ENCODE measurements around the gene CD3G. TPM values are rescaled to one million over a fixed set of nuclear protein-coding genes. Genes with fewer than 3 reads are reported as not detected.

The CD3G gene
- polyA plus RNA-seq = 1 to 10 TPM in 3 of 4 donors, under 1 TPM in 1; 0.45 to 7.3 (median 1.4) TPM
- long read RNA-seq, donor 1 = 0 reads
- long read RNA-seq, donor 2 = 0 reads
- long read RNA-seq, donor 3, partial matches to known transcripts = 0 of 1 reads
- long read RNA-seq, donor 3, other reads (novel, unspliced or antisense) = 0 of 1 reads
- long read RNA-seq, donor 4 = 0 reads
- long read RNA-seq, donor 5 = 0 reads
- long read RNA-seq, donor 6 = 0 reads
- long read RNA-seq, donor 7 = 0 reads
- long read RNA-seq, donor 8 = 0 reads
- long read RNA-seq, donor 9 = 0 reads
- long read RNA-seq, donor 10 = 0 reads

- Histone ChIP-seq H3K4me1 (ENCODE audit: control insufficient read depth in 3 of 3, insufficient read depth in 2 of 3, low read depth in 1 of 3, low read length in 2 of 3) (peaks cover 0 to under 1% (median 0%) of the 10 kb centered on the region in 3 donors), H3K27ac (ENCODE audit: low read depth in 1 of 3, low read length in 2 of 3) (peak within 1 kb of the TSS in 2 of 3 donors; percentile 35 to 56), H3K36me3 (ENCODE audit: control insufficient read depth in 3 of 3, insufficient read depth in 2 of 3, low read depth in 1 of 3, low read length in 3 of 3) (no peaks in the 10 kb centered on the region), H3K4me3 (ENCODE audit: low read depth in 1 of 3, low read length in 3 of 3) (peak within 1 kb of the TSS in 1 of 3 donors; percentile 32), H3K27me3 (ENCODE audit: control insufficient read depth in 3 of 3, insufficient read depth in 3 of 3, low read length in 3 of 3) (peaks cover 0 to 9% (median 0%) of the 10 kb centered on the region in 3 donors), H3K9me3 (ENCODE audit: control insufficient read depth in 2 of 2, insufficient read depth in 1 of 2, low read depth in 1 of 2, low read length in 1 of 2) (no peaks in the 10 kb centered on the region)
- no peak for FAIRE-seq
- WGBS, 3 donors = 66 to 77% (median 71%) methylated on average over 6 of the region's 6 CpGs
- DNase-seq = peak in 1 of 2 donors; percentile 37
These were observed at the start of gene CD3G for GRCh38 chr11:118343981-118344515. Gene CD3G, plus strand, starts transcription at chr11:118344344. Its CDS starts 80 bp downstream, at chr11:118344424.

- no peaks in the 10 kb centered on the region for H3K36me3 ChIP-seq (ENCODE audit: control insufficient read depth in 3 of 3, insufficient read depth in 2 of 3, low read depth in 1 of 3, low read length in 3 of 3)
- no peak overlapping the region for H3K4me3 ChIP-seq (ENCODE audit: low read depth in 1 of 3, low read length in 3 of 3)
- H3K27me3 ChIP-seq (ENCODE audit: control insufficient read depth in 3 of 3, insufficient read depth in 3 of 3, low read length in 3 of 3) = no peaks in the 10 kb centered on the region
- DNase-seq = no peak
- WGBS, 3 donors = 50 to 75% (median 74%) methylated on average over 5 of the region's 5 CpGs
- no peak overlapping the region for H3K27ac ChIP-seq (ENCODE audit: low read depth in 1 of 3, low read length in 2 of 3)
- H3K9me3 ChIP-seq (ENCODE audit: control insufficient read depth in 2 of 2, insufficient read depth in 1 of 2, low read depth in 1 of 2, low read length in 1 of 2) = no peaks in the 10 kb centered on the region
- peaks cover 0 to 7% (median 0%) of the 10 kb centered on the region in 3 donors for H3K4me1 ChIP-seq (ENCODE audit: control insufficient read depth in 3 of 3, insufficient read depth in 2 of 3, low read depth in 1 of 3, low read length in 2 of 3)
- FAIRE-seq = no peak
These were observed 48.9 kb upstream of the CD3G start for GRCh38 chr11:118295199-118295598.

GRCh38 chr11:118295815-118296454 lies 48.2 kb upstream of the CD3G start:
- peaks cover 0 to 7% (median 0%) of the 10 kb centered on the region in 3 donors for H3K4me1 ChIP-seq (ENCODE audit: control insufficient read depth in 3 of 3, insufficient read depth in 2 of 3, low read depth in 1 of 3, low read length in 2 of 3)
- H3K27me3 ChIP-seq (ENCODE audit: control insufficient read depth in 3 of 3, insufficient read depth in 3 of 3, low read length in 3 of 3) = no peaks in the 10 kb centered on the region
- no peaks in the 10 kb centered on the region for H3K9me3 ChIP-seq (ENCODE audit: control insufficient read depth in 2 of 2, insufficient read depth in 1 of 2, low read depth in 1 of 2, low read length in 1 of 2)
- H3K4me3 ChIP-seq (ENCODE audit: low read depth in 1 of 3, low read length in 3 of 3) = no peak overlapping the region
- WGBS, 3 donors = 37 to 49% (median 39%) methylated on average over 3 of the region's 3 CpGs
- DNase-seq = peak; percentile 46 to 74
- no peaks in the 10 kb centered on the region for H3K36me3 ChIP-seq (ENCODE audit: control insufficient read depth in 3 of 3, insufficient read depth in 2 of 3, low read depth in 1 of 3, low read length in 3 of 3)
- no peak overlapping the region for H3K27ac ChIP-seq (ENCODE audit: low read depth in 1 of 3, low read length in 2 of 3)
- FAIRE-seq = no peak

- 65 to 76% (median 73%) methylated on average over 8 of the region's 8 CpGs for WGBS, 3 donors
- no peak for FAIRE-seq
These were observed 42.4 kb upstream of the CD3G start for GRCh38 chr11:118301600-118302195.

GRCh38 chr11:118304227-118304567 lies 39.9 kb upstream of the CD3G start:
- H3K27me3 ChIP-seq (ENCODE audit: control insufficient read depth in 3 of 3, insufficient read depth in 3 of 3, low read length in 3 of 3) = peaks cover 0 to 8% (median 2%) of the 10 kb centered on the region in 3 donors
- FAIRE-seq (no peak), DNase-seq (no peak)
- no peak overlapping the region for H3K4me3 ChIP-seq (ENCODE audit: low read depth in 1 of 3, low read length in 3 of 3)
- H3K9me3 ChIP-seq (ENCODE audit: control insufficient read depth in 2 of 2, insufficient read depth in 1 of 2, low read depth in 1 of 2, low read length in 1 of 2) = no peaks in the 10 kb centered on the region
- WGBS, 3 donors = 76 to 91% (median 78%) methylated on average over 1 of the region's 1 CpG
- no peaks in the 10 kb centered on the region for H3K36me3 ChIP-seq (ENCODE audit: control insufficient read depth in 3 of 3, insufficient read depth in 2 of 3, low read depth in 1 of 3, low read length in 3 of 3)
- H3K27ac ChIP-seq (ENCODE audit: low read depth in 1 of 3, low read length in 2 of 3) = peak overlapping the region in 1 of 3 donors; percentile 74
- H3K4me1 ChIP-seq (ENCODE audit: control insufficient read depth in 3 of 3, insufficient read depth in 2 of 3, low read depth in 1 of 3, low read length in 2 of 3) = no peaks in the 10 kb centered on the region

More at GRCh38 chr11:118301600-118302195, 42.4 kb upstream of the CD3G start:
- no peak for DNase-seq
- no peaks in the 10 kb centered on the region for H3K36me3 ChIP-seq (ENCODE audit: control insufficient read depth in 3 of 3, insufficient read depth in 2 of 3, low read depth in 1 of 3, low read length in 3 of 3)
- no peak overlapping the region for H3K4me3 ChIP-seq (ENCODE audit: low read depth in 1 of 3, low read length in 3 of 3)
- H3K27me3 ChIP-seq (ENCODE audit: control insufficient read depth in 3 of 3, insufficient read depth in 3 of 3, low read length in 3 of 3) = peaks cover 0 to 8% (median 2%) of the 10 kb centered on the region in 3 donors
- H3K27ac ChIP-seq (ENCODE audit: low read depth in 1 of 3, low read length in 2 of 3) = no peak overlapping the region
- no peaks in the 10 kb centered on the region for H3K4me1 ChIP-seq (ENCODE audit: control insufficient read depth in 3 of 3, insufficient read depth in 2 of 3, low read depth in 1 of 3, low read length in 2 of 3)
- no peaks in the 10 kb centered on the region for H3K9me3 ChIP-seq (ENCODE audit: control insufficient read depth in 2 of 2, insufficient read depth in 1 of 2, low read depth in 1 of 2, low read length in 1 of 2)

GRCh38 chr11:118304568-118305248 lies 39.4 kb upstream of the CD3G start, which contains the start of gene CD3E:
Gene CD3E, plus strand, starts transcription at chr11:118304730. Its CDS starts 223 bp downstream, at chr11:118304953.
- Histone ChIP-seq H3K9me3 (ENCODE audit: control insufficient read depth in 2 of 2, insufficient read depth in 1 of 2, low read depth in 1 of 2, low read length in 1 of 2) (no peaks in the 10 kb centered on the region), H3K4me3 (ENCODE audit: low read depth in 1 of 3, low read length in 3 of 3) (peak within 1 kb of the TSS in 2 of 3 donors; percentile 27 to 44), H3K4me1 (ENCODE audit: control insufficient read depth in 3 of 3, insufficient read depth in 2 of 3, low read depth in 1 of 3, low read length in 2 of 3) (no peaks in the 10 kb centered on the region), H3K27ac (ENCODE audit: low read depth in 1 of 3, low read length in 2 of 3) (peak within 1 kb of the TSS in 2 of 3 donors; percentile 45 to 85), H3K36me3 (ENCODE audit: control insufficient read depth in 3 of 3, insufficient read depth in 2 of 3, low read depth in 1 of 3, low read length in 3 of 3) (no peaks in the 10 kb centered on the region), H3K27me3 (ENCODE audit: control insufficient read depth in 3 of 3, insufficient read depth in 3 of 3, low read length in 3 of 3) (peaks cover 0 to 8% (median 2%) of the 10 kb centered on the region in 3 donors)
- no peak for FAIRE-seq
- DNase-seq = peak in 1 of 2 donors; percentile 46
- 57 to 74% (median 73%) methylated on average over 8 of the region's 8 CpGs for WGBS, 3 donors

- Histone ChIP-seq H3K27me3 (ENCODE audit: control insufficient read depth in 3 of 3, insufficient read depth in 3 of 3, low read length in 3 of 3) (peaks cover 0 to 8% (median 2%) of the 10 kb centered on the region in 3 donors), H3K4me1 (ENCODE audit: control insufficient read depth in 3 of 3, insufficient read depth in 2 of 3, low read depth in 1 of 3, low read length in 2 of 3) (no peaks in the 10 kb centered on the region), H3K9me3 (ENCODE audit: control insufficient read depth in 2 of 2, insufficient read depth in 1 of 2, low read depth in 1 of 2, low read length in 1 of 2) (no peaks in the 10 kb centered on the region), H3K4me3 (ENCODE audit: low read depth in 1 of 3, low read length in 3 of 3) (peak overlapping the region in 1 of 3 donors; percentile 28), H3K27ac (ENCODE audit: low read depth in 1 of 3, low read length in 2 of 3) (peak overlapping the region in 1 of 3 donors; percentile 69), H3K36me3 (ENCODE audit: control insufficient read depth in 3 of 3, insufficient read depth in 2 of 3, low read depth in 1 of 3, low read length in 3 of 3) (no peaks in the 10 kb centered on the region)
- FAIRE-seq (no peak), DNase-seq (peak in 1 of 2 donors; percentile 51)
- 61 to 70% (median 64%) methylated on average over 8 of the region's 8 CpGs for WGBS, 3 donors
These were observed 38.4 kb upstream of the CD3G start for GRCh38 chr11:118305726-118306125.

- peaks cover 0 to 3% (median 2%) of the 10 kb centered on the region in 3 donors for H3K27me3 ChIP-seq (ENCODE audit: control insufficient read depth in 3 of 3, insufficient read depth in 3 of 3, low read length in 3 of 3)
- DNase-seq (no peak), FAIRE-seq (no peak)
- peak overlapping the region in 1 of 3 donors; percentile 19 for H3K27ac ChIP-seq (ENCODE audit: low read depth in 1 of 3, low read length in 2 of 3)
- H3K36me3 ChIP-seq (ENCODE audit: control insufficient read depth in 3 of 3, insufficient read depth in 2 of 3, low read depth in 1 of 3, low read length in 3 of 3) = no peaks in the 10 kb centered on the region
- H3K4me1 ChIP-seq (ENCODE audit: control insufficient read depth in 3 of 3, insufficient read depth in 2 of 3, low read depth in 1 of 3, low read length in 2 of 3) = no peaks in the 10 kb centered on the region
- WGBS, 3 donors = 73 to 74% (median 73%) methylated on average over 2 of the region's 2 CpGs
- H3K9me3 ChIP-seq (ENCODE audit: control insufficient read depth in 2 of 2, insufficient read depth in 1 of 2, low read depth in 1 of 2, low read length in 1 of 2) = no peaks in the 10 kb centered on the region
- H3K4me3 ChIP-seq (ENCODE audit: low read depth in 1 of 3, low read length in 3 of 3) = no peak overlapping the region
These were observed 37.6 kb upstream of the CD3G start for GRCh38 chr11:118306556-118306955.
